Endodermal cell (in vitro differentiated cells): ENCODE measurements around the gene C17orf67. TPM values are rescaled to one million over a fixed set of nuclear protein-coding genes. Genes with fewer than 3 reads are reported as not detected.

Source experiments
- DNase-seq: peaks from one replicate; pipeline ENCODE4 v3.0.0-alpha.2; 2017
- H3K27ac ChIP-seq: 2 replicates; pipeline ENCODE4 v1.5.1; 2013; ENCODE audit warnings: mild to moderate bottlenecking, low read depth, low read length, moderate library complexity
- H3K27me3 ChIP-seq: 2 replicates; pipeline ENCODE4 v1.6.1; 2013; ENCODE audit warnings: mild to moderate bottlenecking, low read length, moderate library complexity; ENCODE audit not compliant: insufficient read depth, control insufficient read depth, poor library complexity, severe bottlenecking
- H3K36me3 ChIP-seq: 2 replicates; pipeline ENCODE4 v1.7.0; 2013; ENCODE audit warnings: mild to moderate bottlenecking, low read length, moderate library complexity; ENCODE audit not compliant: control insufficient read depth, insufficient read depth
- H3K4me1 ChIP-seq: one replicate; pipeline ENCODE4 v1.7.0; 2013; ENCODE audit warnings: low read length; ENCODE audit not compliant: control insufficient read depth, insufficient read depth
- H3K4me3 ChIP-seq: 2 replicates; pipeline ENCODE4 v1.5.1; 2013; ENCODE audit warnings: mild to moderate bottlenecking, low read length, moderate library complexity
- H3K9ac ChIP-seq: 2 replicates; pipeline ENCODE4 v1.6.1; 2013; ENCODE audit warnings: mild to moderate bottlenecking, low read length, moderate library complexity; ENCODE audit not compliant: poor library complexity, severe bottlenecking; ENCODE audit errors: extremely low read depth
- H3K9me3 ChIP-seq: 2 replicates; pipeline ENCODE4 v1.6.1; 2013; ENCODE audit warnings: mild to moderate bottlenecking, low read length, moderate library complexity; ENCODE audit not compliant: control insufficient read depth
- H3K27ac Mint-ChIP-seq: 2 replicates; pipeline ENCODE4 v1.8.0; 2020; ENCODE audit warnings: mixed read lengths
- H3K27me3 Mint-ChIP-seq: 2 replicates; pipeline ENCODE4 v1.8.0; 2021; ENCODE audit warnings: mild to moderate bottlenecking, mixed read lengths; ENCODE audit not compliant: insufficient read depth
- H3K36me3 Mint-ChIP-seq: 2 replicates; pipeline ENCODE4 v1.8.0; 2020; ENCODE audit warnings: low read depth, mixed read lengths
- H3K4me1 Mint-ChIP-seq: 2 replicates; pipeline ENCODE4 v1.8.0; 2020; ENCODE audit warnings: mixed read lengths
- H3K4me3 Mint-ChIP-seq: 2 replicates; pipeline ENCODE4 v1.8.0; 2020; ENCODE audit warnings: mild to moderate bottlenecking, moderate library complexity, mixed read lengths
- H3K9me3 Mint-ChIP-seq: 2 replicates; pipeline ENCODE4 v1.8.0; 2020; ENCODE audit warnings: mild to moderate bottlenecking, mixed read lengths
- CTCF ChIP-seq: fragments of 200-600 bp; sonication (generic); conservative IDR thresholded peaks from 2 replicates; pipeline ENCODE4 v1.5.0; 2021; ENCODE audit warnings: antibody characterized with exemption, mild to moderate bottlenecking
- WGBS, 2 experiments: methylation state at CpG; one replicate each; pipeline versions ENCODE4 v1.1.5 to v1.1.7; 2013; ENCODE audit warnings: missing lambda C conversion rate in 2 of 2, mixed read lengths in 1 of 2; ENCODE audit not compliant: insufficient coverage in 1 of 2, insufficient read length in 1 of 2; 5-methylcytosine and 5-hydroxymethylcytosine counted together
- total RNA-seq, 2 donors: library from RNA; stranded (reverse); fragmentation: NEBNext Ultra II Directional in 1 of 2; extraction: Animal tissue kit (Norgen Biotek cat#: 25700) in 1 of 2; gene quantifications; 2 replicates in 1 of 2; 3 replicates in 1 of 2; pipeline ENCODE4 v1.2.1, GENCODE V29; 2021

C17orf67 gene
- total RNA-seq, 2 donors from 2014 or later, result 1.2 to 1.5 TPM

GRCh38 chr17:56812901-56813388, 20.8 kb downstream of the C17orf67 start:
- H3K9me3 ChIP-seq, result no peaks in the 10 kb centered on the region
- DNase-seq, result no peak
- peaks cover 2% of the 10 kb centered on the region for H3K27me3 Mint-ChIP-seq
- H3K36me3 Mint-ChIP-seq, result no peaks in the 10 kb centered on the region
- H3K9ac ChIP-seq, result no peak overlapping the region
- no peak overlapping the region for H3K27ac Mint-ChIP-seq
- no peak overlapping the region for H3K4me3 Mint-ChIP-seq
- WGBS, 2 experiments, result 85% methylated on average over 7 of the region's 7 CpGs; no CpG with 5 or more reads in 1 of the 2 experiments
- H3K4me1 ChIP-seq, result peaks cover 7% of the 10 kb centered on the region
- no peak overlapping the region for H3K4me3 ChIP-seq
- H3K9me3 Mint-ChIP-seq, result no peaks in the 10 kb centered on the region
- H3K27me3 ChIP-seq, result no peaks in the 10 kb centered on the region
- H3K36me3 ChIP-seq, result no peaks in the 10 kb centered on the region
- H3K27ac ChIP-seq, result no peak overlapping the region
- H3K4me1 Mint-ChIP-seq, result no peaks in the 10 kb centered on the region
- TF ChIP-seq CTCF, result no peak

- no peak overlapping the region for H3K27ac ChIP-seq
- H3K36me3 ChIP-seq, result no peaks in the 10 kb centered on the region
- no peaks in the 10 kb centered on the region for H3K9me3 Mint-ChIP-seq
- H3K27ac Mint-ChIP-seq, result no peak overlapping the region
- H3K4me3 Mint-ChIP-seq, result no peak overlapping the region
- peaks cover 2% of the 10 kb centered on the region for H3K27me3 Mint-ChIP-seq
- no peaks in the 10 kb centered on the region for H3K36me3 Mint-ChIP-seq
- H3K9me3 ChIP-seq, result no peaks in the 10 kb centered on the region
- WGBS, 2 experiments, result 89% methylated on average over 10 to 12 of the region's 12 CpGs
- TF ChIP-seq CTCF, result no peak
- H3K4me3 ChIP-seq, result no peak overlapping the region
- H3K4me1 ChIP-seq, result peaks cover 7% of the 10 kb centered on the region
- H3K27me3 ChIP-seq, result no peaks in the 10 kb centered on the region
- no peaks in the 10 kb centered on the region for H3K4me1 Mint-ChIP-seq
- H3K9ac ChIP-seq, result no peak overlapping the region
- no peak for DNase-seq
These were observed 22.6 kb downstream of the C17orf67 start for GRCh38 chr17:56810891-56811775.

- DNase-seq, result no peak
- Histone ChIP-seq H3K4me1 (peaks cover 7% of the 10 kb centered on the region), H3K36me3 (no peaks in the 10 kb centered on the region), H3K9me3 (no peaks in the 10 kb centered on the region), H3K27me3 (no peaks in the 10 kb centered on the region), H3K9ac (no peak overlapping the region), H3K27ac (no peak overlapping the region), H3K4me3 (no peak overlapping the region)
- H3K4me3 Mint-ChIP-seq, result no peak overlapping the region
- no peaks in the 10 kb centered on the region for H3K9me3 Mint-ChIP-seq
- no peaks in the 10 kb centered on the region for H3K36me3 Mint-ChIP-seq
- H3K4me1 Mint-ChIP-seq, result no peaks in the 10 kb centered on the region
- WGBS, 2 experiments, result 94 to 100% methylated on average over 1 to 2 of the region's 2 CpGs
- peaks cover 2% of the 10 kb centered on the region for H3K27me3 Mint-ChIP-seq
- no peak for TF ChIP-seq CTCF
- H3K27ac Mint-ChIP-seq, result no peak overlapping the region
These were observed 23.4 kb downstream of the C17orf67 start for GRCh38 chr17:56810343-56810742.
